HepG2 (cell line): ENCODE measurements around the gene CEMP1. TPM values are rescaled to one million over a fixed set of nuclear protein-coding genes. Genes with fewer than 3 reads are reported as not detected.

Experiments
- FOSL2 ChIP-seq: sonication (generic); formaldehyde crosslinking; IDR thresholded peaks from 2 replicates; pipeline ENCODE4 v1.4.0; 2020; ENCODE audit warnings: missing genetic modification reagents
- HDAC2 ChIP-seq: sonication (generic); formaldehyde crosslinking; IDR thresholded peaks from 2 replicates; pipeline ENCODE4 v1.4.0; 2020; ENCODE audit warnings: missing genetic modification reagents
- ZNF253 ChIP-seq: sonication (generic); formaldehyde crosslinking; IDR thresholded peaks from 2 replicates; pipeline ENCODE4 v1.8.0; 2022; ENCODE audit warnings: mild to moderate bottlenecking, missing genetic modification reagents, borderline replicate concordance
- ZNF775 ChIP-seq: sonication (generic); formaldehyde crosslinking; IDR thresholded peaks from 2 replicates; pipeline ENCODE4 v1.4.0; 2020; ENCODE audit warnings: missing genetic modification reagents, mild to moderate bottlenecking, moderate library complexity, borderline replicate concordance
- polyA plus RNA-seq, 8 experiments: library from polyadenylated mRNA; depleted of rRNA in 3 of 8; stranded (reverse) in 7 of 8; unstranded in 1 of 8; fragments of >200 nt; fragmentation: Illumina TruSeq in 4 of 8; extraction: Trizol in 4 of 8; gene quantifications; 2 replicates each; pipeline versions ENCODE4 v1.2.1 to v1.2.3, GENCODE V29; 2011 to 2016; ENCODE audit warnings: low read depth in 4 of 8, missing spikeins in 1 of 8, mixed read lengths in 1 of 8; ENCODE audit not compliant: insufficient read depth in 1 of 8
- total RNA-seq, 5 experiments: library from RNA; depleted of rRNA; stranded (reverse); fragments of >200 nt; fragmentation: Illumina TruSeq; extraction: Trizol; gene quantifications; 2 replicates each; pipeline ENCODE4 v1.2.3, GENCODE V29; 2016; ENCODE audit warnings: low read depth in 1 of 5
- TF ChIP-seq, protein P1 (sequence below): sonication (generic); formaldehyde crosslinking; IDR thresholded peaks from 2 replicates; pipeline ENCODE4 v1.5.1; 2020; ENCODE audit warnings: mild to moderate bottlenecking, missing genetic modification reagents, moderate library complexity
- TF ChIP-seq, protein P2 (sequence below): sonication (generic); formaldehyde crosslinking; IDR thresholded peaks from 2 replicates; pipeline ENCODE4 v1.9.0; 2022; ENCODE audit warnings: low read depth, missing genetic modification reagents

The CEMP1 gene
- total and polyA plus RNA-seq, 2 of the 13 experiments (the other 11 are each of a cell fraction or from before 2014, with no cell fraction given): not detected

- TF ChIP-seq, protein P1, sequence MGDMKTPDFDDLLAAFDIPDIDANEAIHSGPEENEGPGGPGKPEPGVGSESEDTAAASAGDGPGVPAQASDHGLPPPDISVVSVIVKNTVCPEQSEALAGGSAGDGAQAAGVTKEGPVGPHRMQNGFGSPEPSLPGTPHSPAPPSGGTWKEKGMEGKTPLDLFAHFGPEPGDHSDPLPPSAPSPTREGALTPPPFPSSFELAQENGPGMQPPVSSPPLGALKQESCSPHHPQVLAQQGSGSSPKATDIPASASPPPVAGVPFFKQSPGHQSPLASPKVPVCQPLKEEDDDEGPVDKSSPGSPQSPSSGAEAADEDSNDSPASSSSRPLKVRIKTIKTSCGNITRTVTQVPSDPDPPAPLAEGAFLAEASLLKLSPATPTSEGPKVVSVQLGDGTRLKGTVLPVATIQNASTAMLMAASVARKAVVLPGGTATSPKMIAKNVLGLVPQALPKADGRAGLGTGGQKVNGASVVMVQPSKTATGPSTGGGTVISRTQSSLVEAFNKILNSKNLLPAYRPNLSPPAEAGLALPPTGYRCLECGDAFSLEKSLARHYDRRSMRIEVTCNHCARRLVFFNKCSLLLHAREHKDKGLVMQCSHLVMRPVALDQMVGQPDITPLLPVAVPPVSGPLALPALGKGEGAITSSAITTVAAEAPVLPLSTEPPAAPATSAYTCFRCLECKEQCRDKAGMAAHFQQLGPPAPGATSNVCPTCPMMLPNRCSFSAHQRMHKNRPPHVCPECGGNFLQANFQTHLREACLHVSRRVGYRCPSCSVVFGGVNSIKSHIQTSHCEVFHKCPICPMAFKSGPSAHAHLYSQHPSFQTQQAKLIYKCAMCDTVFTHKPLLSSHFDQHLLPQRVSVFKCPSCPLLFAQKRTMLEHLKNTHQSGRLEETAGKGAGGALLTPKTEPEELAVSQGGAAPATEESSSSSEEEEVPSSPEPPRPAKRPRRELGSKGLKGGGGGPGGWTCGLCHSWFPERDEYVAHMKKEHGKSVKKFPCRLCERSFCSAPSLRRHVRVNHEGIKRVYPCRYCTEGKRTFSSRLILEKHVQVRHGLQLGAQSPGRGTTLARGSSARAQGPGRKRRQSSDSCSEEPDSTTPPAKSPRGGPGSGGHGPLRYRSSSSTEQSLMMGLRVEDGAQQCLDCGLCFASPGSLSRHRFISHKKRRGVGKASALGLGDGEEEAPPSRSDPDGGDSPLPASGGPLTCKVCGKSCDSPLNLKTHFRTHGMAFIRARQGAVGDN (CRISPR knock-in tag): peak; percentile 58; the same call in 1 of the 2 replicates
- TF ChIP-seq FOSL2 (no peak), HDAC2 (no peak), ZNF775 (no peak), ZNF253 (CRISPR knock-in tag) (no peak)
- TF ChIP-seq, protein P2, sequence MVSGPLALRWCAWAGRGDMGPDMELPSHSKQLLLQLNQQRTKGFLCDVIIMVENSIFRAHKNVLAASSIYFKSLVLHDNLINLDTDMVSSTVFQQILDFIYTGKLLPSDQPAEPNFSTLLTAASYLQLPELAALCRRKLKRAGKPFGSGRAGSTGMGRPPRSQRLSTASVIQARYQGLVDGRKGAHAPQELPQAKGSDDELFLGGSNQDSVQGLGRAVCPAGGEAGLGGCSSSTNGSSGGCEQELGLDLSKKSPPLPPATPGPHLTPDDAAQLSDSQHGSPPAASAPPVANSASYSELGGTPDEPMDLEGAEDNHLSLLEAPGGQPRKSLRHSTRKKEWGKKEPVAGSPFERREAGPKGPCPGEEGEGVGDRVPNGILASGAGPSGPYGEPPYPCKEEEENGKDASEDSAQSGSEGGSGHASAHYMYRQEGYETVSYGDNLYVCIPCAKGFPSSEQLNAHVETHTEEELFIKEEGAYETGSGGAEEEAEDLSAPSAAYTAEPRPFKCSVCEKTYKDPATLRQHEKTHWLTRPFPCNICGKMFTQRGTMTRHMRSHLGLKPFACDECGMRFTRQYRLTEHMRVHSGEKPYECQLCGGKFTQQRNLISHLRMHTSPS (CRISPR knock-in tag): no peak
Observed at GRCh38 chr16:2515180-2515851, 15.9 kb downstream of the CEMP1 start (continued).
